ENCODE results near the gene COX6A2.

Gene COX6A2

DNA sequence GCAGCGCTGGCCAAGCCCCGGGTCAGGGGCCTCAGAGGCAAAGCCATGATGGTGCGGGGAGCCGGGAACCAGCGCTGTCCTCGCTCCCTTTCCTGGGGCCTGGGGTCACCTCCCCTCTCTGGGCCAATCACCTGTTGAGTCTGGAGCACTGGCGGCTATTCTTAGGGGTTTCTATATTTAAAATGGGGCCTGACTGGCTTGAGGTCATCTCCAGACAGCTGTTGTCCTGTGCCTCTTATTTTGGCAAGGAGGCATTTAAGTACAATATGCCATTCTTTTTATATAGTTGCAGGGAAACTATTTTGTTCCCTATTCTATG lies at the start of gene COX6A2:
Gene COX6A2 (minus strand): TSS at position 82 of the 319 bp plus-strand sequence. CDS start 35 bp downstream, at position 47.
- H3K4me3 ChIP-seq (ENCODE audit: low read depth, low read length) = no peak within 1 kb of the TSS
- TF ChIP-seq, protein P1, sequence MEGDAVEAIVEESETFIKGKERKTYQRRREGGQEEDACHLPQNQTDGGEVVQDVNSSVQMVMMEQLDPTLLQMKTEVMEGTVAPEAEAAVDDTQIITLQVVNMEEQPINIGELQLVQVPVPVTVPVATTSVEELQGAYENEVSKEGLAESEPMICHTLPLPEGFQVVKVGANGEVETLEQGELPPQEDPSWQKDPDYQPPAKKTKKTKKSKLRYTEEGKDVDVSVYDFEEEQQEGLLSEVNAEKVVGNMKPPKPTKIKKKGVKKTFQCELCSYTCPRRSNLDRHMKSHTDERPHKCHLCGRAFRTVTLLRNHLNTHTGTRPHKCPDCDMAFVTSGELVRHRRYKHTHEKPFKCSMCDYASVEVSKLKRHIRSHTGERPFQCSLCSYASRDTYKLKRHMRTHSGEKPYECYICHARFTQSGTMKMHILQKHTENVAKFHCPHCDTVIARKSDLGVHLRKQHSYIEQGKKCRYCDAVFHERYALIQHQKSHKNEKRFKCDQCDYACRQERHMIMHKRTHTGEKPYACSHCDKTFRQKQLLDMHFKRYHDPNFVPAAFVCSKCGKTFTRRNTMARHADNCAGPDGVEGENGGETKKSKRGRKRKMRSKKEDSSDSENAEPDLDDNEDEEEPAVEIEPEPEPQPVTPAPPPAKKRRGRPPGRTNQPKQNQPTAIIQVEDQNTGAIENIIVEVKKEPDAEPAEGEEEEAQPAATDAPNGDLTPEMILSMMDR (IDR thresholded peaks at IDR 0.05; ENCODE audit: low read depth, low read length, missing control alignments) = no peak

DNA sequence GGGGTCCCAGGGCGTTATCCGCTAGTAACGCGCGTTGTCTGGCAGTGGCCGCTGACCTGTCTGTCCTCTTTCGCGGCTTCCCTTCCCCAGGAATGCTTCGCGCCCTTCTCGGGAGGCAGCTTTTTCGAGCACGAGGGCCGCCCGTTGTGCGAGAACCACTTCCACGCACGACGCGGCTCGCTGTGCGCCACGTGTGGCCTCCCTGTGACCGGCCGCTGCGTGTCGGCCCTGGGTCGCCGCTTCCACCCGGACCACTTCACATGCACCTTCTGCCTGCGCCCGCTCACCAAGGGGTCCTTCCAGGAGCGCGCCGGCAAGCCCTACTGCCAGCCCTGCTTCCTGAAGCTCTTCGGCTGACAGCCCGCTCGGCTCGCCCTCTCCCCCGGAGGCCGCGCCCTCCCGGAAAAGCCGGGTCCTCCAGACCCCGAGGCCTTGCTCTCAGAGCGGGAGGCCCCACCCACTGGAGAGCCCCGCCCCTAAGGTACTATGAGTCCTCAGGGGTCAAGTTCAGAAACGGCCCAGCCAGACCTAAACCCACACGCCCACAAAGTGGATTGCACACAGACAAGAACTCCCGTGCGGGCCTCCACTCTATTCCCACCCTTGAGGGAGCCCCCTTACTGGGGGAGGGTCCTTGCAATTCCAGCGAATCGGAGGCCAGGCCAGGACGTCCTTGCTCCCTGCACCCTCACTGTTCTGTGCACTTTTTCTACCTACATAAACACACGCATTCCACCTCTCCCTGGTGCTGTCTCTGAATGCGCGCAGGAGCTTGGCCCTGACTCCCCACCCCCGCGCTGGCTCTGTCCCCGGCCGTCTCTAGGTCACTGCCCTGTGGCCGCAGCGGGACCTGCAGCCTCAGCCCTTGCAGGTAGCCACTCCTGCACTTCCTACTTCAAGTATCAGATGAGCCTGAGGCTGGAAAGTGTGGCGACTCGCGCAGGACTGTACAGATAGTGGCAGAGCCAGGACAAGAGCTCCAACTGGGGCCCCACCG lies 49.4 kb upstream of the COX6A2 start:
- H3K4me3 ChIP-seq (ENCODE audit: low read depth, low read length) = peak overlapping the region; percentile 66
- TF ChIP-seq, protein P1 (IDR thresholded peaks at IDR 0.05; ENCODE audit: low read depth, low read length, missing control alignments) = no peak
- no peak for DNase-seq (ENCODE audit: low read depth)

More for the DNA sequence above, at the start of gene COX6A2:
- DNase-seq (ENCODE audit: low read depth) = no peak

- peak overlapping the region; percentile 66 for H3K4me3 ChIP-seq (ENCODE audit: low read depth, low read length)
- DNase-seq (ENCODE audit: low read depth) = no peak
- TF ChIP-seq, protein P1 (IDR thresholded peaks at IDR 0.05; ENCODE audit: low read depth, low read length, missing control alignments) = no peak
Measured at GRCh38 chr16:31476303-31477219, 48.4 kb upstream of the COX6A2 start.

DNA sequence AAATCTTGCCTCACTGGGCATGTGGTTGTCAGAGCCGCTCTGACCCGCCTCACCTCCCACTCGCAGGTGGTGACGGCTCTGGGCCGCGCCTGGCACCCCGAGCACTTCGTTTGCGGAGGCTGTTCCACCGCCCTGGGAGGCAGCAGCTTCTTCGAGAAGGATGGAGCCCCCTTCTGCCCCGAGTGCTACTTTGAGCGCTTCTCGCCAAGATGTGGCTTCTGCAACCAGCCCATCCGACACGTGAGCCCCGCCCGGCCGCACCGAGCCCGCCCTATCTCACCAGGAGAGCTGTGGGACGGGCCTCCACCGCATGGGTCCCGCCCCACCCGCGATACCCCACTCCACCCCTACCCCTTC lies 47.8 kb upstream of the COX6A2 start:
- H3K4me3 ChIP-seq (ENCODE audit: low read depth, low read length) = no peak overlapping the region
- TF ChIP-seq, protein P1 (IDR thresholded peaks at IDR 0.05; ENCODE audit: low read depth, low read length, missing control alignments) = no peak
- no peak for DNase-seq (ENCODE audit: low read depth)

- DNase-seq (ENCODE audit: low read depth) = no peak
- TF ChIP-seq, protein P1 (IDR thresholded peaks at IDR 0.05; ENCODE audit: low read depth, low read length, missing control alignments) = no peak
- H3K4me3 ChIP-seq (ENCODE audit: low read depth, low read length) = no peak overlapping the region
Measured at GRCh38 chr16:31474773-31475738, 46.9 kb upstream of the COX6A2 start.

DNA sequence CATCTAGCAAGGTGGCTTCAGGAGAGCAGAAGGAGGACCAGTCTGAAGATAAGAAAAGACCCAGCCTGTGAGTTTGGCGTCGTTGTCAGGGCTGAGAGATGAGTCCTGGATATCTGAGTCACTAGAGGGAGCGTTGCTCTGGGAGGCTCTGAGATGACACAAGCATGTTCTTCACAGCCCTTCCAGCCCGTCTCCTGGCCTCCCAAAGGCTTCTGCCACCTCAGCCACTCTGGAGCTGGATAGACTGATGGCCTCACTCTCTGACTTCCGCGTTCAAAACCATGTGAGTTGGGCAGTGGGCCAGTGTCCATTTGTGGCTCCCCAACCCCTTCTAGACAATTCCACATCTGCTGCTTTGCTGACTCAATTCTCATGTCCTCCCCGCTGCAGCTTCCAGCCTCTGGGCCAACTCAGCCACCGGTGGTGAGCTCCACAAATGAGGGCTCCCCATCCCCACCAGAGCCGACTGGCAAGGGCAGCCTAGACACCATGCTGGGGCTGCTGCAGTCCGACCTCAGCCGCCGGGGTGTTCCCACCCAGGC lies 46.1 kb upstream of the COX6A2 start:
- no peak overlapping the region for H3K4me3 ChIP-seq (ENCODE audit: low read depth, low read length)
- TF ChIP-seq, protein P1 (IDR thresholded peaks at IDR 0.05; ENCODE audit: low read depth, low read length, missing control alignments) = no peak
- DNase-seq (ENCODE audit: low read depth) = no peak

All from GM12864 (cell line).